ENCODE data around the gene CAD. TPM values are rescaled to one million over a fixed set of nuclear protein-coding genes. Genes with fewer than 3 reads are reported as not detected.

CAD gene
- total RNA-seq, 1 donor from 2014 or later = 51.2 TPM

DNA sequence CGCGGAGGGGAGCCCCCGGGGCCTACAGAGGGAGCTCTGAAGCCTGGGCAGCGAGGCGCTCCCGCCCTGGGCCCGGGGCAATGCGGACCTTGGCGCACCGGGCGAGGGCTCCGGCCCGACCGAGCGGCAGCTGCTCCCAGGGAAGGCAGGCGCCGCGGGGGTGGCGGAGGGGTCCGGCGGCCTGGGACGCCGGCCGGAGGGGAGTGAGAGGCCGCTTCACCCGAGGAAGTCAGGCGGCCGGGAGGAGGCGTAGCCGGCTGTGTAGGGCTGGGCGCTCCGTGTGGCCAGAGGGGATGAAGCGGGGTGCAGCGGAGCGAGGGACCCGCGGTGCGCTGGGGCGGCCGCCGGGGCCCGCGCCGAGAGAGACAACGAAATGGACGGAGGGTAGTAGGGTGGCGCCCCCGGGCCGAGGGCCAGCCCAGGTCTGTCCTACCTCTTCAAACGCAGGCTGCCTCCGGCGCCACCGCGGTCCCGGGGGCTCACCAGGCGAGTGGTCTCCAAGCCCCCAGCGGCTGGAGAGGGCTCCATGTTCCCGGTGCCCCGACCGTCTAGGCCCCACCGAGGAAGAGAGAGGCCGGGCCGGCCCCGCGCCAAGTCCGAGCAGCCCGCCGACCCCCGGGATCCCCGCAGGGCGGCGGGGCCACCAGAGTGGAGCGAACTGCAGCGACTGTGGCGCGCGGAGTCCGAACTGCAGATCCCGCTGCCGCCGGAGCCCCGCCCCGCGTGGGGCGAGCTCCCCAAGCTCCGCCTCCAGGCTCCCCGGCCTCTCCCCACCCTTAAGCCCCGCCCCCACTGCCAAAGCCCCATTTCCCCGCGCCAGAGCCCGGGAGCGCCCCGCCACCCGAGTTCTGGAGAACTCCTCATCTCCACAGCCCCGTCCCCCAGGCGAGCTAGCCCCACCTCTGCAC lies 45.5 kb downstream of the CAD start, which contains the start of gene SLC30A3:
Gene SLC30A3, minus strand, starts transcription at position 669 of the 908 bp plus-strand sequence. Its CDS starts 141 bp downstream, at position 528.
- Histone ChIP-seq H3K4me1 (ENCODE audit: insufficient read depth, low read length) (peaks cover 6% of the 10 kb centered on the region), H3K79me2 (ENCODE audit: insufficient read depth, low read length) (no peaks in the 10 kb centered on the region), H3K4me3 (ENCODE audit: insufficient read depth, low read depth, low read length) (peak within 1 kb of the TSS; percentile 42), H3K9ac (ENCODE audit: low read length) (no peak within 1 kb of the TSS), H3K27me3 (ENCODE audit: insufficient read depth, low read length) (peaks cover 66% of the 10 kb centered on the region), H4K20me1 (ENCODE audit: insufficient read depth, low read length) (peaks cover 14% of the 10 kb centered on the region), H2AFZ (ENCODE audit: low read depth, low read length) (peak within 1 kb of the TSS; percentile 56), H3K9me3 (ENCODE audit: insufficient read depth, low read depth, low read length) (peaks cover 2% of the 10 kb centered on the region), H3K27ac (ENCODE audit: low read depth, low read length) (no peak within 1 kb of the TSS), H3K4me2 (ENCODE audit: low read length) (peak within 1 kb of the TSS; percentile 79), H3K36me3 (ENCODE audit: insufficient read depth, low read length) (no peaks in the 10 kb centered on the region)
- DNase-seq (ENCODE audit: low read depth) = no peak
- no peak for FAIRE-seq
- H3K27me3 Mint-ChIP-seq (ENCODE audit: low read depth, unreplicated experiment) = peaks cover 46% of the 10 kb centered on the region
- H3K4me1 Mint-ChIP-seq (ENCODE audit: low read depth, unreplicated experiment) = peaks cover 3% of the 10 kb centered on the region
- peak; percentile 89 for TF ChIP-seq EZH2 (IDR thresholded peaks at IDR 0.05; ENCODE audit: insufficient read depth, low read length)
- TF ChIP-seq, protein P1, sequence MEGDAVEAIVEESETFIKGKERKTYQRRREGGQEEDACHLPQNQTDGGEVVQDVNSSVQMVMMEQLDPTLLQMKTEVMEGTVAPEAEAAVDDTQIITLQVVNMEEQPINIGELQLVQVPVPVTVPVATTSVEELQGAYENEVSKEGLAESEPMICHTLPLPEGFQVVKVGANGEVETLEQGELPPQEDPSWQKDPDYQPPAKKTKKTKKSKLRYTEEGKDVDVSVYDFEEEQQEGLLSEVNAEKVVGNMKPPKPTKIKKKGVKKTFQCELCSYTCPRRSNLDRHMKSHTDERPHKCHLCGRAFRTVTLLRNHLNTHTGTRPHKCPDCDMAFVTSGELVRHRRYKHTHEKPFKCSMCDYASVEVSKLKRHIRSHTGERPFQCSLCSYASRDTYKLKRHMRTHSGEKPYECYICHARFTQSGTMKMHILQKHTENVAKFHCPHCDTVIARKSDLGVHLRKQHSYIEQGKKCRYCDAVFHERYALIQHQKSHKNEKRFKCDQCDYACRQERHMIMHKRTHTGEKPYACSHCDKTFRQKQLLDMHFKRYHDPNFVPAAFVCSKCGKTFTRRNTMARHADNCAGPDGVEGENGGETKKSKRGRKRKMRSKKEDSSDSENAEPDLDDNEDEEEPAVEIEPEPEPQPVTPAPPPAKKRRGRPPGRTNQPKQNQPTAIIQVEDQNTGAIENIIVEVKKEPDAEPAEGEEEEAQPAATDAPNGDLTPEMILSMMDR (IDR thresholded peaks at IDR 0.05; ENCODE audit: insufficient read depth, low read depth, low read length) = no peak
- H3K4me3 Mint-ChIP-seq (ENCODE audit: unreplicated experiment) = peak within 1 kb of the TSS; percentile 71
- H3K9me3 Mint-ChIP-seq (ENCODE audit: unreplicated experiment) = peaks cover 3% of the 10 kb centered on the region
- H3K36me3 Mint-ChIP-seq (ENCODE audit: low read depth, unreplicated experiment) = no peaks in the 10 kb centered on the region
- H3K27ac Mint-ChIP-seq (ENCODE audit: unreplicated experiment) = no peak within 1 kb of the TSS

GRCh38 chr2:27263287-27264252 lies 46.4 kb downstream of the CAD start:
- H3K9me3 ChIP-seq (ENCODE audit: insufficient read depth, low read depth, low read length) = peaks cover 2% of the 10 kb centered on the region
- peak overlapping the region; percentile 81 for H3K4me2 ChIP-seq (ENCODE audit: low read length)
- peaks cover 6% of the 10 kb centered on the region for H3K4me1 ChIP-seq (ENCODE audit: insufficient read depth, low read length)
- H2AFZ ChIP-seq (ENCODE audit: low read depth, low read length) = no peak overlapping the region
- no peak for FAIRE-seq
- no peaks in the 10 kb centered on the region for H3K36me3 ChIP-seq (ENCODE audit: insufficient read depth, low read length)
- Mint-ChIP-seq H3K36me3 (ENCODE audit: low read depth, unreplicated experiment) (no peaks in the 10 kb centered on the region), H3K9me3 (ENCODE audit: unreplicated experiment) (peaks cover 3% of the 10 kb centered on the region), H3K4me1 (ENCODE audit: low read depth, unreplicated experiment) (peaks cover 3% of the 10 kb centered on the region), H3K4me3 (ENCODE audit: unreplicated experiment) (peak overlapping the region; percentile 71), H3K27me3 (ENCODE audit: low read depth, unreplicated experiment) (peaks cover 40% of the 10 kb centered on the region), H3K27ac (ENCODE audit: unreplicated experiment) (no peak overlapping the region)
- H3K4me3 ChIP-seq (ENCODE audit: insufficient read depth, low read depth, low read length) = peak overlapping the region; percentile 42
- H3K27ac ChIP-seq (ENCODE audit: low read depth, low read length) = no peak overlapping the region
- peaks cover 14% of the 10 kb centered on the region for H4K20me1 ChIP-seq (ENCODE audit: insufficient read depth, low read length)
- no peak overlapping the region for H3K9ac ChIP-seq (ENCODE audit: low read length)
- no peaks in the 10 kb centered on the region for H3K79me2 ChIP-seq (ENCODE audit: insufficient read depth, low read length)
- no peak for DNase-seq (ENCODE audit: low read depth)
- peaks cover 73% of the 10 kb centered on the region for H3K27me3 ChIP-seq (ENCODE audit: insufficient read depth, low read length)
- TF ChIP-seq, protein P1 (IDR thresholded peaks at IDR 0.05; ENCODE audit: insufficient read depth, low read depth, low read length) = no peak
- TF ChIP-seq EZH2 (IDR thresholded peaks at IDR 0.05; ENCODE audit: insufficient read depth, low read length) = peak; percentile 99

All from astrocyte (in vitro differentiated cells and primary cell).